ENCODE measurements around the gene FLOT1.

DNA sequence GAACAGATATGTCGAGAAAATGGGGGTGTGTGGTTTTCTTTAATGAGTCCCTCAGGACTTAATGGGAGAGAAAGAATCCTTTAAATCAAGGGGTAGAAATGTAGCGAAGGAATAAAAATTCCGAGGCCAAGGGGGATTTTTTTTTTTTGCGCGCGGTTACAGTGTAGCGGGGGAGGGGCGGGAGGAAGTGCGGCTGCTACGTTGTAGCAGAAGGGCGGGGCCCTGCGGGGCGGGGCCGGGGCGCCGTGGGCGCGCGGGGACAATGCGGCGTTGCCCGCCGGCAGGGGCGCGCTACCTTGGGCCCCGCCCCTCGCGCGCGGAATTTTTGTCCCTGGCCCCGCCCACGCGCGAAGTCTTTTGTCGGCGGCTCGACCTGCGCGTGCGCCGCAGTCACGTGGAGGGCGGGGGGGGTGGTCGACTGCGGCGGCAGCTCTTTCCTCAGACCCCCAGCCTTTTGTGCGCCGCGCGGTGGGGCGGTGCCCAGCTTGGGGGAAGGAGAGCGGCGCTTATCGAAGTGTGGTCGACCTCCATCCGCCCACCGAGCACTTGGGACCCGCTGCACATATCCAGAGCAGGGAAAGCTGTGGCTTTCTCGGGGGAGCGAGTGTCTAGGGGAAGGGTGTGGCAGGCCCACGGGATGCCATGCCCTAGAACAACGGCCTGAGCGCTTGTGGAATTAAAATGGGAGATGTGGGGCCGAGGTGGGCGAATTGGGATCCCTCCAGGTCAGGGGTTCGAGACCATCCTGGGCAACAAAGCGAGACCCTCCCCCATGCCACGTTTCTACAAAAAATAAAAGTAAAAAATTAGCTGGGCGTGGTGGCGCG is 21.1 kb downstream of the FLOT1 start:
- TF ChIP-seq REST (IDR thresholded peaks at IDR 0.05; ENCODE audit: borderline replicate concordance) (peak; percentile 78), REST (CRISPR knock-in tag; IDR thresholded peaks at IDR 0.05; ENCODE audit: low read depth) (peak; percentile 90), ZNF780A (CRISPR knock-in tag; IDR thresholded peaks at IDR 0.05) (no peak), HMG20B (CRISPR knock-in tag; IDR thresholded peaks at IDR 0.05) (peak; percentile 30; the same call in 1 of the 2 replicates), EZH2 (IDR thresholded peaks at IDR 0.05; ENCODE audit: borderline replicate concordance, low read depth, low read length) (no peak), CBX3 (IDR thresholded peaks at IDR 0.05; ENCODE audit: borderline replicate concordance in 1 of 2, low read length in 2 of 2) (no peak), SP2 (IDR thresholded peaks at IDR 0.05; ENCODE audit: extremely low read depth, low read depth, low read length, poor library complexity, severe bottlenecking) (no peak), YY1 (IDR thresholded peaks at IDR 0.05; ENCODE audit: borderline replicate concordance in 1 of 3, control insufficient read depth in 1 of 3, extremely low read depth in 1 of 3, insufficient read depth in 3 of 3, insufficient read length in 1 of 3, insufficient replicate concordance in 2 of 3, low read depth in 1 of 3, low read length in 2 of 3) (peak in 1 of 3 experiments; percentile 60)
- TF ChIP-seq, protein P1, sequence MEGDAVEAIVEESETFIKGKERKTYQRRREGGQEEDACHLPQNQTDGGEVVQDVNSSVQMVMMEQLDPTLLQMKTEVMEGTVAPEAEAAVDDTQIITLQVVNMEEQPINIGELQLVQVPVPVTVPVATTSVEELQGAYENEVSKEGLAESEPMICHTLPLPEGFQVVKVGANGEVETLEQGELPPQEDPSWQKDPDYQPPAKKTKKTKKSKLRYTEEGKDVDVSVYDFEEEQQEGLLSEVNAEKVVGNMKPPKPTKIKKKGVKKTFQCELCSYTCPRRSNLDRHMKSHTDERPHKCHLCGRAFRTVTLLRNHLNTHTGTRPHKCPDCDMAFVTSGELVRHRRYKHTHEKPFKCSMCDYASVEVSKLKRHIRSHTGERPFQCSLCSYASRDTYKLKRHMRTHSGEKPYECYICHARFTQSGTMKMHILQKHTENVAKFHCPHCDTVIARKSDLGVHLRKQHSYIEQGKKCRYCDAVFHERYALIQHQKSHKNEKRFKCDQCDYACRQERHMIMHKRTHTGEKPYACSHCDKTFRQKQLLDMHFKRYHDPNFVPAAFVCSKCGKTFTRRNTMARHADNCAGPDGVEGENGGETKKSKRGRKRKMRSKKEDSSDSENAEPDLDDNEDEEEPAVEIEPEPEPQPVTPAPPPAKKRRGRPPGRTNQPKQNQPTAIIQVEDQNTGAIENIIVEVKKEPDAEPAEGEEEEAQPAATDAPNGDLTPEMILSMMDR (IDR thresholded peaks at IDR 0.05 in 2 of 3, conservative IDR thresholded peaks at IDR 0.05 in 1 of 3; ENCODE audit: insufficient read depth in 2 of 3, low read depth in 1 of 3, low read length in 3 of 3) = peak; percentile 28 to 61 (median 53); a peak in 3 of 6 replicates
